PC-3 (cell line): ENCODE results near the gene GTPBP6. TPM values are rescaled to one million over a fixed set of nuclear protein-coding genes. Genes with fewer than 3 reads are reported as not detected.
"Not testable (repeated sequence)": the region's sequence is repeated elsewhere in the genome, so short reads cannot be mapped to it uniquely, and the experiment has no call there.

Experiments used
- ATAC-seq: fragments of 200-7000 bp; cut with Tn5 transposase; 2 replicates; pipeline ENCODE4 v1.9.1; 2020; ENCODE audit warnings: mild to moderate bottlenecking, moderate library complexity
- BruUV-seq: library from RNA; stranded (reverse); fragments of 400-500 nt; replicated peaks from 2 replicates; lab custom pipeline; 2021; lab: Mats Ljungman, UMichigan
- CTCF ChIA-PET: fragments of 300-600 bp; sonication (Branson Sonifier 250); formaldehyde crosslinking; loops from one replicate; lab custom pipeline; 2022; ENCODE audit warnings: antibody characterized with exemption; lab: Charles Lee
- POLR2A ChIA-PET: fragments of 300-600 bp; sonication (Branson Sonifier 250); formaldehyde crosslinking; loops from one replicate; lab custom pipeline; 2022; ENCODE audit warnings: antibody characterized with exemption; ENCODE audit not compliant: unreplicated experiment; lab: Charles Lee
- DNase-seq: peaks from one replicate; pipeline ENCODE4 v3.0.0-alpha.2; 2015
- H2AFZ ChIP-seq: fragments of 300-600 bp; sonication (generic); 2 replicates; pipeline ENCODE4 v1.6.0; 2016; ENCODE audit warnings: antibody characterized with exemption, low read length
- H3F3A ChIP-seq: fragments of 300-600 bp; sonication (generic); one replicate; pipeline ENCODE4 v1.6.0; 2017; ENCODE audit warnings: antibody characterized with exemption, low read length, control low read depth, mild to moderate bottlenecking; ENCODE audit not compliant: unreplicated experiment
- H3K27ac ChIP-seq: fragments of 300-600 bp; sonication (generic); 2 replicates; pipeline ENCODE4 v1.5.1; 2016; ENCODE audit warnings: mild to moderate bottlenecking, low read length
- H3K27me3 ChIP-seq: fragments of 300-600 bp; sonication (generic); 2 replicates; pipeline ENCODE4 v1.6.1; 2016; ENCODE audit warnings: low read length, mixed read lengths
- H3K36me3 ChIP-seq: fragments of 300-600 bp; sonication (generic); 2 replicates; pipeline ENCODE4 v1.6.1; 2016; ENCODE audit warnings: low read depth, mixed run types, low read length, mixed read lengths
- H3K4me1 ChIP-seq: fragments of 300-600 bp; sonication (generic); 2 replicates; pipeline ENCODE4 v1.5.1; 2016; ENCODE audit warnings: low read length; ENCODE audit not compliant: insufficient read depth
- H3K4me2 ChIP-seq: fragments of 300-600 bp; sonication (generic); 2 replicates; pipeline ENCODE4 v1.6.0; 2016; ENCODE audit warnings: low read length
- H3K4me3 ChIP-seq: fragments of 300-600 bp; sonication (generic); 2 replicates; pipeline ENCODE4 v1.5.1; 2016; ENCODE audit warnings: mild to moderate bottlenecking, low read length, mixed read lengths
- H3K79me2 ChIP-seq: fragments of 300-600 bp; sonication (generic); 2 replicates; pipeline ENCODE4 v1.6.1; 2017; ENCODE audit warnings: low read length, mixed read lengths
- H3K9ac ChIP-seq: fragments of 300-600 bp; sonication (generic); 2 replicates; pipeline ENCODE4 v1.6.0; 2016; ENCODE audit warnings: mild to moderate bottlenecking, low read length
- H3K9me2 ChIP-seq: fragments of 300-600 bp; sonication (generic); replicated peaks from 2 replicates; pipeline ENCODE4 v1.6.1; 2016; ENCODE audit warnings: mixed run types, low read length, mixed read lengths
- H3K9me3 ChIP-seq: fragments of 300-600 bp; sonication (generic); 2 replicates; pipeline ENCODE4 v1.6.1; 2016; ENCODE audit warnings: low read length, mixed read lengths
- H4K20me1 ChIP-seq: fragments of 300-600 bp; sonication (generic); 2 replicates; pipeline ENCODE4 v1.6.1; 2016; ENCODE audit warnings: low read length, mixed read lengths
- EZH2 ChIP-seq: fragments of 300-600 bp; sonication (generic); IDR thresholded peaks from one replicate; pipeline ENCODE4 v1.6.1; 2017; ENCODE audit warnings: antibody characterized with exemption, mild to moderate bottlenecking, low read length; ENCODE audit not compliant: unreplicated experiment
- EZH2phosphoT487 ChIP-seq: fragments of 300-600 bp; sonication (generic); IDR thresholded peaks from 2 replicates; pipeline ENCODE4 v1.6.1; 2018; ENCODE audit warnings: mild to moderate bottlenecking, antibody characterized with exemption, low read length, borderline replicate concordance
- intact Hi-C: fragments of 100-400 bp; cut with micrococcal nuclease; formaldehyde crosslinking; loops from 2 replicates; pipeline ENCODE4 v1.9.0; 2023
- total RNA-seq: library from RNA; depleted of rRNA; stranded (reverse); fragments of >200 nt; gene quantifications from 2 replicates; pipeline ENCODE4 v1.2.3, GENCODE V29; 2014
- TF ChIP-seq, protein P1 (sequence below): fragments of 300-600 bp; sonication (generic); conservative IDR thresholded peaks from 2 replicates; pipeline ENCODE4 v1.5.1; 2017; ENCODE audit warnings: antibody characterized with exemption, low read depth, mild to moderate bottlenecking, low read length

GTPBP6 gene
- total RNA-seq, 1 experiment from 2014 or later, result 38.8 TPM

GRCh38 chrX:330726-331150 lies 12.1 kb upstream of the GTPBP6 start:
- intact Hi-C loops, result no loop called here
- no peak for DNase-seq
- no peaks in the 10 kb centered on the region for H3K9me2 ChIP-seq
- no peaks in the 10 kb centered on the region for H3K79me2 ChIP-seq
- CTCF ChIA-PET, result no interaction called here
- ATAC-seq, result no peak
- no peaks in the 10 kb centered on the region for H4K20me1 ChIP-seq
- H3K9me3 ChIP-seq, result no peaks in the 10 kb centered on the region
- H3K4me3 ChIP-seq, result no peak overlapping the region
- TF ChIP-seq EZH2 (no peak), EZH2phosphoT487 (no peak)
- TF ChIP-seq, protein P1, sequence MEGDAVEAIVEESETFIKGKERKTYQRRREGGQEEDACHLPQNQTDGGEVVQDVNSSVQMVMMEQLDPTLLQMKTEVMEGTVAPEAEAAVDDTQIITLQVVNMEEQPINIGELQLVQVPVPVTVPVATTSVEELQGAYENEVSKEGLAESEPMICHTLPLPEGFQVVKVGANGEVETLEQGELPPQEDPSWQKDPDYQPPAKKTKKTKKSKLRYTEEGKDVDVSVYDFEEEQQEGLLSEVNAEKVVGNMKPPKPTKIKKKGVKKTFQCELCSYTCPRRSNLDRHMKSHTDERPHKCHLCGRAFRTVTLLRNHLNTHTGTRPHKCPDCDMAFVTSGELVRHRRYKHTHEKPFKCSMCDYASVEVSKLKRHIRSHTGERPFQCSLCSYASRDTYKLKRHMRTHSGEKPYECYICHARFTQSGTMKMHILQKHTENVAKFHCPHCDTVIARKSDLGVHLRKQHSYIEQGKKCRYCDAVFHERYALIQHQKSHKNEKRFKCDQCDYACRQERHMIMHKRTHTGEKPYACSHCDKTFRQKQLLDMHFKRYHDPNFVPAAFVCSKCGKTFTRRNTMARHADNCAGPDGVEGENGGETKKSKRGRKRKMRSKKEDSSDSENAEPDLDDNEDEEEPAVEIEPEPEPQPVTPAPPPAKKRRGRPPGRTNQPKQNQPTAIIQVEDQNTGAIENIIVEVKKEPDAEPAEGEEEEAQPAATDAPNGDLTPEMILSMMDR, result no peak
- no peaks in the 10 kb centered on the region for H3K27me3 ChIP-seq
- H3K36me3 ChIP-seq, result no peaks in the 10 kb centered on the region
- BruUV-seq, result no TSS peak
- H3K4me1 ChIP-seq, result no peaks in the 10 kb centered on the region
- no peak overlapping the region for H3K27ac ChIP-seq
- H3K9ac ChIP-seq, result no peak overlapping the region
- no peak overlapping the region for H2AFZ ChIP-seq
- POLR2A ChIA-PET, result no interaction called here
- H3K4me2 ChIP-seq, result no peak overlapping the region
- H3F3A ChIP-seq, result no peaks in the 10 kb centered on the region

- H3K9me3 ChIP-seq, BruUV-seq, H3K36me3 ChIP-seq, intact Hi-C loops, CTCF ChIA-PET, H3K4me3 ChIP-seq, H3K4me1 ChIP-seq, H3K9me2 ChIP-seq, H3F3A ChIP-seq, POLR2A ChIA-PET, H4K20me1 ChIP-seq, DNase-seq, H3K27ac ChIP-seq, H3K79me2 ChIP-seq, H3K9ac ChIP-seq, H3K4me2 ChIP-seq, H2AFZ ChIP-seq, ATAC-seq, H3K27me3 ChIP-seq: not testable (repeated sequence)
Observed at GRCh38 chrX:330141-330725, 11.6 kb upstream of the GTPBP6 start.

GRCh38 chrX:329291-329910 lies 10.8 kb upstream of the GTPBP6 start:
- H2AFZ ChIP-seq, result no peak overlapping the region
- no TSS peak for BruUV-seq
- H3K4me1 ChIP-seq, result no peaks in the 10 kb centered on the region
- H3K9me2 ChIP-seq, result no peaks in the 10 kb centered on the region
- intact Hi-C loops, result no loop called here
- no peaks in the 10 kb centered on the region for H3K79me2 ChIP-seq
- ChIA-PET CTCF (no interaction called here), POLR2A (no interaction called here)
- no peak overlapping the region for H3K4me2 ChIP-seq
- TF ChIP-seq, protein P1, result no peak
- no peak for TF ChIP-seq EZH2
- TF ChIP-seq EZH2phosphoT487, result no peak
- no peaks in the 10 kb centered on the region for H4K20me1 ChIP-seq
- no peak overlapping the region for H3K9ac ChIP-seq
- no peaks in the 10 kb centered on the region for H3K27me3 ChIP-seq
- no peak overlapping the region for H3K4me3 ChIP-seq
- H3K9me3 ChIP-seq, result no peaks in the 10 kb centered on the region
- no peaks in the 10 kb centered on the region for H3K36me3 ChIP-seq
- H3K27ac ChIP-seq, result no peak overlapping the region
- no peak for ATAC-seq
- H3F3A ChIP-seq, result no peaks in the 10 kb centered on the region
- DNase-seq, result no peak
